ENCODE data around the gene CASP8. TPM values are rescaled to one million over a fixed set of nuclear protein-coding genes. Genes with fewer than 3 reads are reported as not detected.

CASP8 gene
- total RNA-seq, 1 experiment from 2014 or later = 28.4 TPM

GRCh38 chr2:201329409-201329808 is 69.1 kb downstream of the CASP8 start:
- intact Hi-C loops (cut with micrococcal nuclease; ENCODE audit: unreplicated experiment) = no loop called here
- Histone ChIP-seq H3K36me3 (ENCODE audit: insufficient read depth, low read length, poor library complexity, severe bottlenecking) (no peaks in the 10 kb centered on the region), H3K9me3 (ENCODE audit: low read depth, low read length, poor library complexity, severe bottlenecking) (peaks cover 5% of the 10 kb centered on the region), H3K27me3 (replicated peaks; ENCODE audit: insufficient read depth, low read depth, low read length, poor library complexity) (no peaks in the 10 kb centered on the region), H3K4me3 (ENCODE audit: low read depth, low read length, poor library complexity, severe bottlenecking) (no peak overlapping the region), H3K27ac (ENCODE audit: low read depth, low read length, poor library complexity, severe bottlenecking) (no peak overlapping the region), H3K4me1 (ENCODE audit: insufficient read depth, low read length, poor library complexity, severe bottlenecking) (no peaks in the 10 kb centered on the region)
- no peak for DNase-seq (ENCODE audit: low spot score)
- CTCF ChIA-PET = no interaction called here
- TF ChIP-seq EZH2 (IDR thresholded peaks at IDR 0.05; ENCODE audit: borderline replicate concordance, low read depth, low read length, poor library complexity, severe bottlenecking) = no peak
- no peak for TF ChIP-seq CTCF (conservative IDR thresholded peaks at IDR 0.05; ENCODE audit: low read depth, low read length)
- POLR2A ChIA-PET (ENCODE audit: low non-redundant PET) = no interaction called here
- BruUV-seq (replicated peaks) = no TSS peak

Other genes with a start within 250 kb of the CASP8 start
- gene HYCC2, start 188.9 kb upstream of the CASP8 start, total RNA-seq (2021) = 15.5 and 18.4 TPM in 2 replicates
- gene NDUFB3, start 188.5 kb upstream of the CASP8 start, total RNA-seq (2021) = 119 and 120 TPM in 2 replicates
- gene CFLAR, start 144.4 kb upstream of the CASP8 start, total RNA-seq (2021) = 55.1 and 57.5 TPM in 2 replicates
- gene CASP10, start 77.4 kb upstream of the CASP8 start, total RNA-seq (2021) = 0.85 and 1.2 TPM in 2 replicates
- gene FLACC1, start 96.8 kb downstream of the CASP8 start, total RNA-seq (2021) = 2.2 and 2.4 TPM in 2 replicates
- gene TRAK2, start 190.9 kb downstream of the CASP8 start, total RNA-seq (2021) = 30.1 and 31.7 TPM in 2 replicates
- 24.3 and 29.3 TPM in 2 replicates for gene STRADB, start 191.2 kb downstream of the CASP8 start, total RNA-seq (2021)